Peyer's patch (tissue), 4 donors: ENCODE results near the gene SSTR5. TPM values are rescaled to one million over a fixed set of nuclear protein-coding genes. Genes with fewer than 3 reads are reported as not detected.

Experiments
- DNase-seq, 3 donors: peaks; one replicate each; pipeline ENCODE4 v3.0.0-alpha.2; 2017 to 2019
- H3K27ac ChIP-seq, 4 donors: fragments of 200-600 bp; sonication (generic); one replicate each; pipeline ENCODE4 v1.5.1; 2016 to 2019
- H3K27me3 ChIP-seq, 2 donors: fragments of 200-600 bp; sonication (generic); one replicate each; pipeline ENCODE4 v1.5.1; 2019
- H3K36me3 ChIP-seq, 3 donors: fragments of 200-600 bp; sonication (generic); one replicate each; pipeline ENCODE4 v1.5.1; 2016 to 2019
- H3K4me1 ChIP-seq, 4 donors: fragments of 200-600 bp; sonication (generic); one replicate each; pipeline ENCODE4 v1.5.1; 2016 to 2019
- H3K4me3 ChIP-seq, 4 donors: fragments of 200-600 bp; sonication (generic); 1 replicate in 3 of 4; 2 replicates in 1 of 4; pipeline ENCODE4 v1.5.1; 2016 to 2019; ENCODE audit warnings: mild to moderate bottlenecking in 1 of 4
- H3K9me3 ChIP-seq, 4 donors: fragments of 200-600 bp; sonication (generic); one replicate each; pipeline ENCODE4 v1.5.1; 2016 to 2019; ENCODE audit warnings: mild to moderate bottlenecking in 1 of 4
- CTCF ChIP-seq, 6 experiments: fragments of 450-650 bp in 4 of 6; fragments of 200-600 bp in 2 of 6; sonication (generic) in 1 of 6; IDR thresholded peaks; one replicate each; pipeline ENCODE4 v1.5.1; 2017 to 2019; ENCODE audit warnings: antibody characterized with exemption in 6 of 6, mild to moderate bottlenecking in 3 of 6, moderate library complexity in 1 of 6
- POLR2A ChIP-seq, 2 donors: fragments of 450-650 bp; IDR thresholded peaks; one replicate each; pipeline ENCODE4 v1.5.1; 2017; ENCODE audit warnings: antibody characterized with exemption in 2 of 2, mild to moderate bottlenecking in 2 of 2, moderate library complexity in 2 of 2
- total RNA-seq, 4 donors: library from RNA; depleted of rRNA; stranded (reverse); fragments of >200 nt; gene quantifications; one replicate each; pipeline ENCODE4 v1.1.0, GENCODE V29; 2016

Gene SSTR5
- total RNA-seq, 4 donors from 2014 or later, result 1.5 to 2.1 TPM; not detected in 2

- no peaks in the 10 kb centered on the region for H3K9me3 ChIP-seq
Observed at GRCh38 chr16:1069154-1069553, 3.4 kb upstream of the SSTR5 start.

GRCh38 chr16:1070084-1070863 is 2.3 kb upstream of the SSTR5 start:
- no peak overlapping the region for H3K4me3 ChIP-seq
- TF ChIP-seq CTCF (IDR thresholded peaks at IDR 0.05), result no peak
- TF ChIP-seq POLR2A (IDR thresholded peaks at IDR 0.05), result no peak
- H3K9me3 ChIP-seq, result no peaks in the 10 kb centered on the region
- no peak overlapping the region for H3K27ac ChIP-seq
- DNase-seq, result no peak
- no peaks in the 10 kb centered on the region for H3K36me3 ChIP-seq
- peaks cover 0 to 20% of the 10 kb centered on the region in 2 donors for H3K27me3 ChIP-seq
- no peaks in the 10 kb centered on the region for H3K4me1 ChIP-seq

More at GRCh38 chr16:1069154-1069553, 3.4 kb upstream of the SSTR5 start:
- H3K4me1 ChIP-seq, result no peaks in the 10 kb centered on the region
- TF ChIP-seq CTCF (IDR thresholded peaks at IDR 0.05) (no peak), POLR2A (IDR thresholded peaks at IDR 0.05) (no peak)
- DNase-seq, result no peak
- no peak overlapping the region for H3K27ac ChIP-seq
- peaks cover 0 to 20% of the 10 kb centered on the region in 2 donors for H3K27me3 ChIP-seq
- no peak overlapping the region for H3K4me3 ChIP-seq
- no peaks in the 10 kb centered on the region for H3K36me3 ChIP-seq

GRCh38 chr16:1070864-1071408 is 1.6 kb upstream of the SSTR5 start:
- peaks cover 0 to 20% of the 10 kb centered on the region in 2 donors for H3K27me3 ChIP-seq
- DNase-seq, result no peak
- TF ChIP-seq CTCF (IDR thresholded peaks at IDR 0.05), result no peak
- TF ChIP-seq POLR2A (IDR thresholded peaks at IDR 0.05), result no peak

GRCh38 chr16:1071561-1072225 is 854 bp upstream of the SSTR5 start:
- TF ChIP-seq CTCF (IDR thresholded peaks at IDR 0.05) (no peak), POLR2A (IDR thresholded peaks at IDR 0.05) (no peak)
- H3K9me3 ChIP-seq, result no peaks in the 10 kb centered on the region
- DNase-seq, result no peak
- no peaks in the 10 kb centered on the region for H3K4me1 ChIP-seq
- no peak overlapping the region for H3K4me3 ChIP-seq
- no peak overlapping the region for H3K27ac ChIP-seq
- H3K36me3 ChIP-seq, result no peaks in the 10 kb centered on the region
- peaks cover 0 to 20% of the 10 kb centered on the region in 2 donors for H3K27me3 ChIP-seq

More at GRCh38 chr16:1070864-1071408, 1.6 kb upstream of the SSTR5 start:
- H3K36me3 ChIP-seq, result no peaks in the 10 kb centered on the region
- H3K27ac ChIP-seq, result no peak overlapping the region
- no peaks in the 10 kb centered on the region for H3K4me1 ChIP-seq
- no peak overlapping the region for H3K4me3 ChIP-seq
- no peaks in the 10 kb centered on the region for H3K9me3 ChIP-seq

GRCh38 chr16:1073262-1073558 is 663 bp downstream of the SSTR5 start:
- Histone ChIP-seq H3K27ac (no peak overlapping the region), H3K4me3 (no peak overlapping the region), H3K4me1 (peaks cover 0 to 5% (median 0%) of the 10 kb centered on the region in 4 donors), H3K27me3 (peaks cover 0 to 23% of the 10 kb centered on the region in 2 donors), H3K9me3 (no peaks in the 10 kb centered on the region), H3K36me3 (no peaks in the 10 kb centered on the region)
- DNase-seq, result no peak
- TF ChIP-seq CTCF (IDR thresholded peaks at IDR 0.05) (no peak), POLR2A (IDR thresholded peaks at IDR 0.05) (no peak)
